CD14-positive monocyte (primary cell): ENCODE measurements around the gene MAP1S. TPM values are rescaled to one million over a fixed set of nuclear protein-coding genes. Genes with fewer than 3 reads are reported as not detected.

Experiments used
- DNase-seq, 3 donors: peaks; one replicate each; pipeline ENCODE4 v3.0.0-alpha.2; 2011 to 2022
- H2AFZ ChIP-seq: 2 replicates; pipeline ENCODE4 v1.6.0; 2012; ENCODE audit warnings: mild to moderate bottlenecking, low read depth, low read length, inconsistent platforms; ENCODE audit not compliant: insufficient read depth, poor library complexity, severe bottlenecking
- H3K27ac ChIP-seq, 2 donors: 1 replicate in 1 of 2; 2 replicates in 1 of 2; pipeline ENCODE4 v1.5.1; 2012 to 2013; ENCODE audit warnings: low read length in 2 of 2, control low read depth in 1 of 2, inconsistent platforms in 1 of 2, low read depth in 1 of 2, mild to moderate bottlenecking in 1 of 2
- H3K27me3 ChIP-seq, 2 donors: one replicate each; pipeline versions ENCODE4 v1.6.0 to v1.6.1; 2011 to 2013; ENCODE audit warnings: low read length in 2 of 2; ENCODE audit not compliant: control insufficient read depth in 2 of 2, insufficient read depth in 2 of 2
- H3K36me3 ChIP-seq, 2 donors: replicated peaks in 1 of 2; 1 replicate in 1 of 2; 2 replicates in 1 of 2; pipeline versions ENCODE4 v1.5.1 to v1.6.1; 2012 to 2013; ENCODE audit warnings: low read length in 2 of 2, control low read depth in 1 of 2, inconsistent platforms in 1 of 2, mild to moderate bottlenecking in 1 of 2; ENCODE audit not compliant: insufficient read depth in 2 of 2, control insufficient read depth in 1 of 2
- H3K4me1 ChIP-seq, 2 donors: 1 replicate in 1 of 2; 2 replicates in 1 of 2; pipeline versions ENCODE4 v1.5.1 to v1.6.1; 2012 to 2013; ENCODE audit warnings: low read length in 2 of 2, control low read depth in 1 of 2, inconsistent platforms in 1 of 2, mild to moderate bottlenecking in 1 of 2, moderate library complexity in 1 of 2; ENCODE audit not compliant: insufficient read depth in 2 of 2, control insufficient read depth in 1 of 2
- H3K4me2 ChIP-seq: replicated peaks from 2 replicates; pipeline ENCODE3; 2012; ENCODE audit warnings: low read length, moderate library complexity, mild to moderate bottlenecking; ENCODE audit not compliant: poor library complexity, severe bottlenecking; ENCODE audit errors: extremely low read depth
- H3K4me3 ChIP-seq, 3 experiments: fragments of 200-600 bp in 1 of 3; sonication (generic) in 1 of 3; replicated peaks in 1 of 3; 1 replicate in 2 of 3; 2 replicates in 1 of 3; pipeline ENCODE4 v1.5.1; 2011 to 2013; ENCODE audit warnings: low read length in 3 of 3, mild to moderate bottlenecking in 3 of 3, control low read depth in 2 of 3, low read depth in 2 of 3, inconsistent platforms in 1 of 3, moderate library complexity in 1 of 3
- H3K79me2 ChIP-seq: 2 replicates; pipeline ENCODE4 v1.6.0; 2012; ENCODE audit warnings: mild to moderate bottlenecking, control low read depth, inconsistent platforms, low read length, moderate library complexity; ENCODE audit not compliant: insufficient read depth
- H3K9ac ChIP-seq: 2 replicates; pipeline ENCODE4 v1.6.0; 2017; ENCODE audit warnings: low read length, mild to moderate bottlenecking; ENCODE audit not compliant: insufficient read depth, poor library complexity, severe bottlenecking
- H3K9me3 ChIP-seq, 2 donors: replicated peaks in 1 of 2; 1 replicate in 1 of 2; 2 replicates in 1 of 2; pipeline versions ENCODE4 v1.5.1 to v1.6.1; 2012 to 2013; ENCODE audit warnings: low read length in 2 of 2, control low read depth in 1 of 2; ENCODE audit not compliant: control insufficient read depth in 1 of 2, insufficient read depth in 1 of 2
- H4K20me1 ChIP-seq: 2 replicates; pipeline ENCODE4 v1.6.0; 2012; ENCODE audit warnings: mild to moderate bottlenecking, low read length, control low read depth, moderate library complexity; ENCODE audit not compliant: insufficient read depth
- H3K27ac Mint-ChIP-seq, 7 donors: one replicate each; pipeline ENCODE4 v1.8.0; 2020; ENCODE audit warnings: mild to moderate bottlenecking in 7 of 7, mixed read lengths in 7 of 7, moderate library complexity in 6 of 7, inconsistent platforms in 2 of 7
- H3K27me3 Mint-ChIP-seq, 3 donors: one replicate each; pipeline ENCODE4 v1.8.0; 2021 to 2022; ENCODE audit warnings: low read depth in 3 of 3, mild to moderate bottlenecking in 3 of 3, mixed read lengths in 3 of 3, moderate library complexity in 3 of 3, inconsistent platforms in 1 of 3
- H3K36me3 Mint-ChIP-seq, 2 donors: one replicate each; pipeline ENCODE4 v1.8.0; 2020; ENCODE audit warnings: mixed read lengths in 2 of 2, inconsistent platforms in 1 of 2, mild to moderate bottlenecking in 1 of 2
- H3K4me1 Mint-ChIP-seq: one replicate; pipeline ENCODE4 v1.8.0; 2020; ENCODE audit warnings: mild to moderate bottlenecking, mixed read lengths
- H3K4me3 Mint-ChIP-seq, 2 donors: one replicate each; pipeline ENCODE4 v1.8.0; 2020; ENCODE audit warnings: mild to moderate bottlenecking in 2 of 2, mixed read lengths in 2 of 2, moderate library complexity in 1 of 2
- H3K9me3 Mint-ChIP-seq, 7 donors: one replicate each; pipeline ENCODE4 v1.8.0; 2020 to 2022; ENCODE audit warnings: mixed read lengths in 7 of 7, mild to moderate bottlenecking in 6 of 7, moderate library complexity in 6 of 7, inconsistent platforms in 2 of 7
- WGBS: methylation state at CpG from one replicate; pipeline ENCODE4 v1.1.5; 2013; ENCODE audit warnings: missing lambda C conversion rate; ENCODE audit not compliant: insufficient coverage; 5-methylcytosine and 5-hydroxymethylcytosine counted together
- intact Hi-C, 2 donors: fragments of 100-400 bp; cut with micrococcal nuclease; formaldehyde crosslinking; loops; one replicate each; pipeline versions ENCODE4 v1.15.0 to v1.15.1; 2023
- polyA plus RNA-seq, 3 donors: library from polyadenylated mRNA; depleted of rRNA in 1 of 3; unstranded in 2 of 3; stranded (reverse) in 1 of 3; fragments of 300-500 nt in 2 of 3; fragments of >200 nt in 1 of 3; fragmentation: Illumina TruSeq in 2 of 3; gene quantifications; 1 replicate in 2 of 3; 2 replicates in 1 of 3; pipeline ENCODE4 v1.2.3, GENCODE V29; 2012 to 2021
- TF ChIP-seq, protein P1 (sequence below): fragments of 200-600 bp; IDR thresholded peaks from one replicate; pipeline ENCODE4 v1.8.0; 2022; ENCODE audit warnings: antibody characterized with exemption, mild to moderate bottlenecking

MAP1S gene
- polyA plus RNA-seq, 3 donors = 24.5 to 28.3 (median 27.5) TPM

DNA sequence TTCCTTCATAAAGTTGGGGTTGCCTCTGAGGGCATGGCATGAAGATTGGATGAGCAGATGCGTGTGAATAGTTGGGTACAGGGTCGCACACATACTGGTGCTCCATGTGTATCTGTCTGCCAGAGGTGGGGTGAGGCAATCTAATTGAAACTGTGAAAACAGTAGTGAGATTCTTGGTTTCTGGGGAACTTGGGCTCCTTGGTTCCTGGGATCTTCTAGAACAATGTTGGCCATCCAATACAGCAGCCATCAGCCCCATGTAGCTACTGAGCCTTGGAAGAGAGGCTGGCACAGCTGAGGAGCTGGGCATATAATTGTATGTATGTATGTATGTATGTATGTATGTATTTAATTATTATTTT, 32.6 kb downstream of the MAP1S start:
- Mint-ChIP-seq H3K4me1 (peaks cover 65% of the 10 kb centered on the region), H3K4me3 (peak overlapping the region; percentile 80 to 97), H3K36me3 (peaks cover 23 to 31% of the 10 kb centered on the region in 2 donors), H3K27me3 (peaks cover 0 to 2% (median 1%) of the 10 kb centered on the region in 3 donors), H3K27ac (peak overlapping the region; percentile 95 to 99 (median 97)), H3K9me3 (no peaks in the 10 kb centered on the region)
- intact Hi-C loops = loop anchor here in 1 of 2 donors (2.0 kb wide), 1 partner anchor 13 kb away; no protein-coding TSS in a partner anchor
- Histone ChIP-seq H4K20me1 (peaks cover 8% of the 10 kb centered on the region), H3K27me3 (no peaks in the 10 kb centered on the region), H3K4me1 (peaks cover 79 to 90% of the 10 kb centered on the region in 2 donors), H3K9ac (peak overlapping the region; percentile 83), H3K9me3 (no peaks in the 10 kb centered on the region), H3K36me3 (peaks cover 10 to 21% of the 10 kb centered on the region in 2 donors), H3K4me3 (peak overlapping the region; percentile 25 to 79 (median 48)), H3K79me2 (peaks cover 70% of the 10 kb centered on the region), H3K27ac (peak overlapping the region; percentile 90 to 95), H2AFZ (peak overlapping the region; percentile 87), H3K4me2 (peak overlapping the region; percentile 89)
- DNase-seq = peak in 2 of 3 donors; percentile 32 to 57
- TF ChIP-seq, protein P1, sequence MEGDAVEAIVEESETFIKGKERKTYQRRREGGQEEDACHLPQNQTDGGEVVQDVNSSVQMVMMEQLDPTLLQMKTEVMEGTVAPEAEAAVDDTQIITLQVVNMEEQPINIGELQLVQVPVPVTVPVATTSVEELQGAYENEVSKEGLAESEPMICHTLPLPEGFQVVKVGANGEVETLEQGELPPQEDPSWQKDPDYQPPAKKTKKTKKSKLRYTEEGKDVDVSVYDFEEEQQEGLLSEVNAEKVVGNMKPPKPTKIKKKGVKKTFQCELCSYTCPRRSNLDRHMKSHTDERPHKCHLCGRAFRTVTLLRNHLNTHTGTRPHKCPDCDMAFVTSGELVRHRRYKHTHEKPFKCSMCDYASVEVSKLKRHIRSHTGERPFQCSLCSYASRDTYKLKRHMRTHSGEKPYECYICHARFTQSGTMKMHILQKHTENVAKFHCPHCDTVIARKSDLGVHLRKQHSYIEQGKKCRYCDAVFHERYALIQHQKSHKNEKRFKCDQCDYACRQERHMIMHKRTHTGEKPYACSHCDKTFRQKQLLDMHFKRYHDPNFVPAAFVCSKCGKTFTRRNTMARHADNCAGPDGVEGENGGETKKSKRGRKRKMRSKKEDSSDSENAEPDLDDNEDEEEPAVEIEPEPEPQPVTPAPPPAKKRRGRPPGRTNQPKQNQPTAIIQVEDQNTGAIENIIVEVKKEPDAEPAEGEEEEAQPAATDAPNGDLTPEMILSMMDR = no peak
- WGBS = 0% methylated on average over 2 of the region's 2 CpGs

DNA sequence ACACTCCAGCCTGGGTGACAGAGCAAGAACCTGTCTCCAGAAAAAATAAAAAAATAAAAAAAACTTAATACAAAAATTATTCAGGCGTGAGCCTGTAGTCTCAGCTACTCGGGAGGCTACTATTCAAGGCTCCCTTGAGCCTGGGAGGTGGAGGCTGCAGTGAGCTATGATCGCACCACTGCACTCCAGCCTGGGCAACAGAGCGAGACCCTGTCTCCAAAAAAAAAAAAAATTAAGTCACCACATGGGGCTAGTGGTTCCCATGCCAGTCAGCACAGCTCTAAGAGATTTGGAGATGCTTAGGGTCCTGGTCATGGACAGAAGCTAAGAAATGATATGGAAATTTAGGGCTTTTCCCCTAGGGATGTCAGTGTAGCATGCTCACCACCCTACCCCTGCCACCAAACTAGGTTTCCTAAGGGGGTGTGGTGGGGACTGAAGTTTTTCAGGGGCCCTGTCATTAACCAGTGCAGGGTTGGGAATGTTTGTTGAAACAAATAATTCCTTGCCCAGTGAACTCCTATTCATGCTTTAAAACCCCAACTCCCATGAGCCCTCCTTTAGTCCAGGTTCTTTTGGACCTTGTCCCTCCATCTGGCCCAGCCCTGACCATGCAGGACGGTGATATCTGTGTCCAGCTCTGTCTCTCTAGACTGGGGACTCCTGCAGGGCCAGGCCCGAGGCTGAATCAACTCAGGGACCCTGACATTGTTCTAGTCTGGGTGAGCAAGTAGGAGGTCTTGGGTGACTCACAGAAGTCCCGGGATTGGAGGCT, 33.8 kb downstream of the MAP1S start:
- DNase-seq = no peak
- Histone ChIP-seq H3K27ac (no peak overlapping the region), H3K9ac (no peak overlapping the region), H3K27me3 (no peaks in the 10 kb centered on the region), H2AFZ (no peak overlapping the region), H3K4me2 (no peak overlapping the region), H3K9me3 (no peaks in the 10 kb centered on the region), H3K4me1 (peaks cover 72 to 81% of the 10 kb centered on the region in 2 donors), H3K36me3 (peaks cover 14 to 29% of the 10 kb centered on the region in 2 donors), H4K20me1 (peaks cover 8% of the 10 kb centered on the region), H3K79me2 (peaks cover 66% of the 10 kb centered on the region), H3K4me3 (no peak overlapping the region)
- H3K36me3 Mint-ChIP-seq = peaks cover 30 to 41% of the 10 kb centered on the region in 2 donors
- intact Hi-C loops = no loop called here
- H3K4me1 Mint-ChIP-seq = peaks cover 64% of the 10 kb centered on the region
- H3K9me3 Mint-ChIP-seq = no peaks in the 10 kb centered on the region
- WGBS = 100% methylated on average over 1 of the region's 7 CpGs
- peak overlapping the region in 3 of 7 donors; percentile 43 to 81 (median 51) for H3K27ac Mint-ChIP-seq
- no peak overlapping the region for H3K4me3 Mint-ChIP-seq
- H3K27me3 Mint-ChIP-seq = peaks cover 0 to 2% (median 1%) of the 10 kb centered on the region in 3 donors
- TF ChIP-seq, protein P1 = no peak
